HG02642 (cell line): ENCODE data around the gene PEF1.

Source experiments
- ATAC-seq: cut with Tn5 transposase; IDR thresholded peaks from one replicate; pipeline ENCODE4 v1.9.1; 2021; ENCODE audit warnings: mild to moderate bottlenecking; ENCODE audit not compliant: unreplicated experiment, poor library complexity

PEF1 gene

DNA sequence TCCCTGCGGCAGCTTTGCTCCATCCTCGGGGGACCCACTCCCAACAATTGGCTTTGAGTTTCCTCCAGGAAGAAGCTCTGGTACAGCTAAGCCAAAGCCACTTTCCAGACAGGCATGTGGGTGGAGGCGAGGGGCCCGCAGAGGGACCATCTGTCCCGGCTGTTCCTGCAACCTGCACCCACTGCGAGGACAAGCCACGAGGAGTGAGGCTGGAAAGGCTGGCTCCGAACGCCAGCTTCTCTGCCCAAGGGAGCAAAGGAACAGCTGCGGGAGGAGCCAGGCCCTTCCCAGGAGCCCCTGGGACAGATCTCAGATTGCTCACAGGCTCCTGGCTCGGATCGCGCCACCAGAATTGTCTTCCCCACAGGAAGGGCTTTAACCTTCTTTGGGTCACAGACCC, 28.3 kb upstream of the PEF1 start:
- ATAC-seq, result no peak

DNA sequence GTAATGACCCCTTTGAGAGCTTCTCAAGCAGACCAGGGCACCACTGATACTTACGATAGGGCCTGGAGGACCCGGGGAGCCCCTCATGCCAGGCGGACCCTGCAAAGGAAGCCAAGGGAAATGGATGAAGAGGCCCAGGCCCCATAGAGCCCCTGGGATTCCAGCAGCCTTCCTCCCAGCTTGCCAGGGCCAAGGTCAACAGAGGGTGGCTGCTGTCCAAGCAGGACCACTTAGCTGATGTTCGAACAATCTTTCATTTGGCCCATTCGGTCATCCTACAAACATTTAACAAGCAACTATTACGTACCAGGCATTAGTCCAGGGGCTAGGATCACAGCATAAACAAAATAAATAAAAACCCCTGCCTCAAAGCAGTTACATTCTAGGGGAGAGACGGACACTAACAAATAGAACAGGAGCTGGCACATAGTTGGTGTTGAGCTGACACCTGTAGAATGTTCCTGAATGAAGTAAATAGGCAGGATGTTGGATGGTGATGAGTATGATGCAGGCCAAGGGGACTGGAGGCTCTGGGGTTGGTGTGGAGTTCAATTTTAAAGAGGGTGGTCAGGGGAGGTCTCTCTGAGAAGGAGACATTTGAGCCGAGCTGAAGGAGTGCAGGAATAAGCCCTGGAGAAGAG, 27.0 kb upstream of the PEF1 start:
- no peak for ATAC-seq

DNA sequence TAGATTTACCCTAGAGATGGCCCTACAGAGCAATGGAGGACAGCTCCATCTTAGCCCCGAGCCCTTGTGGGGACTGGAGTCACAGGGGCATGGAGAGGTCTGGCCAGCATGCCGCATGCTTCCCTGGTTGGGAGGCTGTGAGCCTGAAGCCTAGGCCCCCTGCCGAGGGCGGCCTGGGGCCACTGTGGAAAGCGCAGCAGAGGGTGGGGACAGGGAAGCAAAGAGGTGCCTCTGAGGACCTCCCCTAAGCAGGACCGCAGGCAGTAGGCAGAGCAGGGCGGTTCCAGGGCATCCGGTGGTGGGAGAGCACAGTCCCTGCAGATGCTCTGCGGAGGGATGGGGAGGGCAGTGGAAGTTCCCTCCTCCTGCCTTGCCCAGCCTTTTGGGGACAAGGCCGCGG, 26.5 kb upstream of the PEF1 start:
- no peak for ATAC-seq

DNA sequence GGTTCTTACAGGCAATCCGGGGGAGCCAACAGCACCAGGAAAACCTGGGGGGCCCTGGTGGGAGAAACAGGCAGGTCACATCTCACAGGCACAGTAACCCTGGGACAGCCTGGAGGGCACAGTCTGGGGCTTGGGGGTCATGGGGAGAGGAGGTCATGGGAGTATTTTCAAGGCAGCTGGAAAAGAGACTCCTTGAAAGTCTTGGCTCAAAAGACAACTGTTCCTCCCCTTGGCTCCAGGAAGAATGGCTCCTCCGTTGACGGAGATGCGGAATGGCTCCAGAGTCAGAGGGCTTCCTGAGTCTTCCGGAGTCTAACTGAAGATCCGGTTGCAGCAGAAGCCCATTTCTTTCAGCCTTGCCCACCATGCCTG, 25.9 kb upstream of the PEF1 start:
- no peak for ATAC-seq

DNA sequence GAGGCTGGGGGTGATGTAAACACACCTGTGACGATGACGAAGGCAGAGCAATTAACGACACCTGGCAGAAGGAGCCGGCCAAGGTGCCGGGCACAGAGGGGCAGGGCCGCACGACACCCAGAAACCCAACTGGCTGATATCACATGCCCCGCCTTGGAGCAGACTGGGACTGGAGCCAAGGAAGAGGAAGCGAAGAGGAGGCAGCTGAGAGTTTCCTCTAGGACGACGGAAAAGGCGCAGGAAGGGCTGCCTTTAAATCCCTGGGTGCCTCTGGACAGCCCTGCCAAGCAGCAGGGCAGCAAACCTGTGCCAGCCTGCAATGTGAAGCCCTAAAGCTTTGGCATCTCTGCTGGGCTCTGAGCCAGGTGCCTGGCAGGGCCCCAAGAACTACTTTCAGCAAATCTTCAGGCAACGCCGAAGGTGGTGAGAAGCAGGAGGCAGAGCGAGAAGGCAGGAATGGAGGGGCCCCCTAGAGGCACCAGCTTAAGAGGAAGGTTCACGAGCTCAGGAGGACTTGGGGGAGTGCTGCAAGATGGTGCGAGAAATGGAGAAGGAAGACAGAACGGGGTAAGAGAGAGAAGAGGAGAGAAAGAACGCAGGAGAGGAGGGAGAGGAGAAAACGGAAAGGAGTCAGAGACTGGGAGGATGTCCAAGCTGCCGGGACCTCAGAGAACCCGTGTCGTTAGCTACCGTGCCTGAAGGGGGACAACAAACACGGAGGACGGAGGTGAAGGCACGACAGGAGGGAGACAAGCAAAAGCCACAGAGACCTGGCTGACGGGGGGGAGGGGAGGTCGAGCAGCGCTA, 25.3 kb upstream of the PEF1 start:
- ATAC-seq, result no peak

DNA sequence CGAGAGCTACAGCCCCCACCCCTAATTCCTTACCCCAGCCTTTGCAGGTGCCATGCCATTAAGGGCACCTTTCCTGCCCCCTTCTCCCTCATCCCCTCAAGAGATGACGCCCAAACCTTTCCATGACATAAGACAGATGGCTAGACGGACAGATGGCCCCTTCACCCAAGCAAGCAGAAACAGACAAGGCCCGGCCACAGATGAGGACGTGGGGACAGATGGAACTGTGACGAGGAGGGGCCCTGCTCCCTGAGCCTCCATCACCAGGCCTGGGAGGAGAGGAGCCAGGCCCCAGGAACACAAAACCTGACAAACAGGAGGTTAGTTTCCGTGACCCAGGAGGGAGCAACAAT, 24.7 kb upstream of the PEF1 start:
- no peak for ATAC-seq

DNA sequence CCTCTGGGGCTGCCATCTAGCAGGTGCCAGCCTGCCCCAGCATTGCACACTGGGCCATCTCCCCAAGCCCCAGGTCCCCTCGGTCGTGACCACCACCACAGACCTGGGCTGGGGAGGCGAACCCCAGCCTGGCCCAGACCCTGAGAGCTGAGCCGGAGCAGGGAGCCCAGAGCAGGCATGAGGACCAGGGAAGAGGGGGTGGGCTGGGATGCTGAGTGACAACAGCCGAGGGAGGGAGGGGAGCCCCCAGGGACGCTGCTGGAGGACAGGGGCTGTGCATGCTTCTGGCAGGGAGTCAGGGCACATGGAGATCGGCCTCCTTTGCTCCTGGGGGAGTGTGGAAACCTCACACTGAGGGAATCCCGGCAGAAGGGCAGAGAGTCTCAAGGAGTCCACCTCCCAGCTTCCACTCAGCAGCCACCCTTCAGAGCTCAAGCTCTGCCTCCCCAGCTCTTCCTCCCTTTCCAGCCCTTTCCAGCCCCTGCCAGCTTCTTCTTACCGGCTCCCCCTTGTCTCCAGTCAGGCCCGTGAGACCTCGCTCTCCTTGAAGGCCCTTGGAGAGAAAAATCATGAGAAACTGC, 23.7 kb upstream of the PEF1 start:
- ATAC-seq, result no peak

DNA sequence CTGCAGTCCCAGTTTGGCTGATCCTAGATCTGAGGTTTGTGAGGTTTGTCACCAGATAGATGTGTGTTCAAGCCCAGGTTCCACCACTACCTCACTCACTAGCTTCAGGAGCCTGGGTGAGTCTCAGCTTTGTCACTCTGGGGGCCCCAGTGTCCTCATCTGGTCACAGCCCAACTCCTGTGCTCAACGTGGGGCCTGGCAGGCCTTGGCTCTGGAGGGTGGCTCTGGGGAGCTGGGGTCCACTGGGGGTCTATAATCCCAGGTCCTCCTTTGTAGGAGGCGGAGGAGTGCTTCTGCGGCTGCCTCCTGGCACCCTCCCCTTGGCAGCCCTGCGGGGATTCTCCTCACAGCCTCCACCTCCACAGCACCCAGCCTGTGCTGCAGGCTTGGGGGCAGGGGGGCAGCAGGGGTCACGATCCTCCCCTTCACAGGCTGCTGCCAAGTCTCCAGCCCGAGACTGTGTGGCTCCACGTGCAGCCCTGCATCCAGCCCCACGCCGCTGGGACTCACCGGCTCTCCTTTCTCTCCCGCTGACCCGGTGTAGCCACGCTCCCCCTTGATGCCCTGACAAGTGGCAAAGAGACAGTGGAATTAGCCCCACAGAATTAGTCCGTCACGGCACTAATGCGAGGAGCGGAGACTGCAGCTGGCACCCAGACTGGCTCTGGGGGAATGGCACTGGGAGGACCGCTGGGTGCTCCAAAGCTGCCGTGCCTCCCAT, 22.5 kb upstream of the PEF1 start:
- ATAC-seq, result no peak

DNA sequence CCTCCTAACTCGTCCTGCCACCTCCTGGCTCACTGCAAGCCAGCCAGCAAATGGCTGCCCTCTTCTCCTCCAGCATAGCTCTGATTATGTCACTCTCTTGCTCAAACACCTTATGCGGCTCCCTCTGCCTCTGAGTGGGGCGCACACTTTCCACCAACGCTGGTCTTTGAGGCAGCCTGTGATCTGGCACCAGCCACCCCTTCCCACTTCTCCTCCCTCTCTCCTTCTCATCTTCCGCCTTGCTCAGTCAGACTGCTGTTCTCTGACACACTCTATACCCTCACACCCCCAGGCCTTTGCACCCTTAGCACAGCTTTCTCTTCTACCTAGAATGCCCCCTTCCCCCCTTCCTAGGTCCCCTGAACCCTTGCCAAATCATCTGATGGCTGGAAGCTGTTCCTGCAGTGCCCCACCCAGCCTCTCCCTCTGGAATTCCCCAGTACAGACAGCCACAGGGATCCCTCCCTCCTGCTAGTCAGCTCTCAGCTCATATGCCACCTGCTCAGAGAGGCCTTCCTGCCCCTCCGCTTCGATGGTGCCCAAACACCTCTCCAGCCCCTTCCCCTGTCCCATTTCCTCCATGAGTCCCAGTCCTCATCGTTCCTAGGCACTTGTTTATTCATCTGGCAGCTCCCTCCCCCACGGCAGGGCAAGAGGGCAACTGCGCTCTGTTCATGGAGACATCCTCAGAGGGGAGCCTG, 21.7 kb upstream of the PEF1 start:
- ATAC-seq, result no peak

DNA sequence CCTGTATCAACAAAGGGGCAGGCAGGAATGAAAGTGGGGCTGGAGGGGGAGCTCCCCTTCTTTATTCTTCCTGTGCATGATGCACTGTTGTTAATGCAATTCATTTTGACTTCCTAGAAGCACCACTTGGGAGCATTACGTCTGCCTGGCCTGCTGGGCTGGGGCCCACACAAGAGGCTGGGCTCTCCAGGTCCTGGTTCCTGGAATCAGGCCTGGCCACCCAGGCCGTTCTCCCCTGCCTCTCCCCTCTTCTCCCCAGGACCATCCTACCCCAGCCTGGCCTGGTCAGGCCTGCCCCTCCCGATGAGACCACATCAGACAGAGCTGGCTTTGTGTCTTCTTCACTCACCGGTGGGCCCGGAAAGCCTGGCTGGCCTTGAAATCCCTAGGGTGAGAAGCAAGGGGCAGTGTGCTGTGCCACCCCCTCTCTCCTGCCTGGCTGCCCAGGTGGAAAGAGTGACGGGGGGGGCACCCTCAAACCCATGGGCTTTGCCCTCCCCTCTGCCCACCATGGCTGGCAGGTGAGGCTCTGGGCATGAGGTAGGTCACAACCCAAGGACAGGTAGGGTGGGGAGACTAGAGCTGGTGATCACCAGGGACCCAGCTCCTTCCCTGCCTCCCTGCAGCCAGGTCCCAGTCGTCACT, 20.7 kb upstream of the PEF1 start:
- ATAC-seq, result no peak

DNA sequence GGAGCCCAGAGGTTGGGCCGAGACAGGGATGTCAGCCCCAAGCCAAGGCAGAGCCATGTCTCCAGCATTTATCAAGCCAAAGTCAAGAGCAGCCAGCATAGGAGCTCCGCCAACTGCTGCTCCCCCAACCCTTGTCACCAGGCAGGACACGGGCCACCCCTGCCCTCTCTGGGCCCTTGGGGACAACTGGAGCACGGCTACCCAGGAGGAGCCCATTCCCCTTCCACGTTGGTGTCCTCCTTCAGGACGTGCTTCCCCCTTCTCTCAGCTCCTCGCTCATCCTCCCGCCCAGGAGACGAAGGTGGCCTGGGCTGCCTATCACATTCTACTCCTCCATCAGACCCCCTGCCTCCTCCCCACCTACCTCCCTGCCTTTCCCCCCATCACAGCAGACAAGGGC, 19.9 kb upstream of the PEF1 start:
- ATAC-seq, result no peak

DNA sequence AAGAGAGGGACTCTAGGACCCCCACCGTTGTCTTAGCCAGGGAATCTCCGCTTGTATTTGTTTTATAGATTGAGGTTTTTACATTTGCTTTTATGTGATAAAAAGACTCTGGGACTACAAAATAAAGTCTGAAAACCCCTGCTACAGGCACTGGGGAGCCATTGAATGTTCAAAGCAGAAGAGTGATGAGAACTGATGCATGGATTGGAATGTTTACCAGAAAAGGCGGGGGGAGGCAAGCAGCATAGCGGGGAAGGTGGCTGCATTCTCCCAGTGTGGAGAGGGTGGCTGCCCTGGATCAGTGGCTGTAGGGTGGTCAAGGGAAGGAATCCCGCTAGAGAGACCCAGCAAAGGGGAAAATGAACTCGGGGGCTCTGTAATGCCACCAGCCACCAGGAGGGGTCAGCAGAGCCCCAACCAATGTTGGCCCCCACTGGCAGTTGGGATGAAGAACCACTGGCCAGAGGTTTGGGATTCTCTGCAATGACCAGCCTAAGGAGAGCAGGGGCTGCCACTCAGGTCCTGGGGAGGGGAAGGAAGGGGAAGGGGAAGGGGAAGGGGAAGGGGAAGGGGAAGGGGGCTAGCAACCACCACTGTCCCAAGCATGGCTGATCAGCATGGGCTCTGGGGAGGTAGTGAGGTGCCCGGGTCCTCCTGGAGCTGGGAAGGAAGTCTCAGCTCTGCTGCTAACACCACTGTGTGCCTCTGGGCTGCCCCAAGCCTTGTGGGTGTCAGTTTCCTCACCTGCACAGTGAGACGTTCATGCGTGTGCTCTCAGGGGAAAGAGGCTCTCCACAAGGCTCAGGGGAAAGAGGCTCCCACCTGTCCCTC, 19.2 kb upstream of the PEF1 start:
- ATAC-seq, result no peak

DNA sequence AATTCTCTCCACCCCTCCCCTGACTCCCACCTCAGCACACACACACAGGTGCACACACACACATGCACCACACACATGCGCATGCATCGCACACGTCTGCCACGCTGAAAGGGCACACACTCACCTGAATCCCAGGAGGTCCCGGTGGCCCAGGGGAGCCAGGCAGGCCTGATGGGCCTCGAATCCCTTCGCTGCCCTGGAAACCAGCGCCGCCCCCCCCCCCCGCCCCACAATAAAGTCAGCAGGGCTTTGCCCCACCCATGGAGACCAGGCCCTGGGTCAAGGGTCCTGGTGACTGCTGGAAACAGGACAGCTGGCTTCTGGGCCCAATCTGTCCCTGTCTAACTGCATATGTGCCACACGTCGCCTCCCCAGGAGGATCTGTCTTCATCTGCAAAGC, 17.8 kb upstream of the PEF1 start:
- no peak for ATAC-seq

DNA sequence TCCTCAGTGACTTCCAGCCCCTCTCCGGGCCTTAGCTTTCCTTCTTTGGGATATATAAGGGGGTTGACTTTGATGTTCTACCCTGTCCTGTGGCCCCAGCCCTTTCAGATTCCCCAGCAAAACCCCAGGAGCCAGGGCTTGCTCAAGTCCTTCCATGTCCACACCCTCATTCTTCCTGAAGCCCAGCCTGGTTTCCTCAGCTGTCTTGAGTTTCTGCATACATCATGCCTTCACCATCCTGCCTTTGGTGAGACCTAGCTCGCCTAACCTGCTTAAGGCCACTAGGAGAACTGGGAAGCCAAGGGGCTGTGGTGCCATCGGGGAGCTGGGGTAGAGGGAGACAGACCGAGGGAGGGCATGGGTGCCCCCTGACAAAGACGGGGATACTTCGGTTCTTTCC, 17.2 kb upstream of the PEF1 start:
- no peak for ATAC-seq

DNA sequence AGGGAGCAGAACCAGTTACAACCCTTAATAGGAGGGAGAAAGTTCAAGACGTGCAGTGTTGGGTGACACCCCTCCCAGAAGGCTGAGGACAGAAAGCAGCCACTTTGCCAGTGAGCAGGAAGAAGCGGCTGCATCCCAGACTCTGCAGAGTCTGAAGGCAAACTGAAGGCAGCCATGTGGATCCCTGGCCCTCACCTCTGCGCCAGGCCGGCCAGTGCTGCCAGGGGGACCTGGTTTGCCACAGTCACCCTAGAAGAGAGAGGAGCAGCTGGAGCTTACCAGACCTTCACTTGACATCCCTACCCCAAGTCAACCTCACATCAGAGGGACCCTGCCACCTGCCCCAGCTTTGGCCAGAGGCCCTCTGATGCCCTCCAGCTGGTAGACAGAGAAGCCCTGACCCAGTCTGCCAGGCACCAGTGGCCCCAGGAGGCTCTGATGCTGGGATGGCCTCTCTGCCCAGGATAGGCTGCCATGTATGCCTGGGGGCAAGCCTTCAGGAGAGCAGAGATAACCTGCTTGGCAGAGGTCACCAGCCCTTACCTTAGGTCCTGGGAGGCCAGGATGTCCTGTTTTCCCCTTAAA, 16.3 kb upstream of the PEF1 start:
- ATAC-seq, result no peak

DNA sequence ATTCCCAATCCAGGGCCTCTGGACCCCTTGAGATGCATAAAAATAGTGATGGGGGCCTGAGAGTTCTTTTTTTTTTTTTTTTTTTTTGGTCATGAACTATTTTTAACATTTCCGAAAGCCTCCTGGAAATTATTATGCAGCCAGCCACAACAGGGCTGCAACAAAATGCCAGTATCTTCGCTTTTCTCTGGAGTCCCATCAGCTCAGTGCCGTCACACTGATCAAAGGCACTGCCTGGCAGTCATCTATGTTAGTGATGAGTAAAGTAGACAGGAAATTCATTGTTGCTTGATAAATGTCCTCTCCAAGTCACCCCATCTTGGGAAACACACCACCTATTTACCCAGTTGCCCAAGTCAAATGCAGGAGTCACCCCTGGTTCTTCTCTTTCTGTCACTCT, 15.2 kb upstream of the PEF1 start:
- ATAC-seq, result no peak

DNA sequence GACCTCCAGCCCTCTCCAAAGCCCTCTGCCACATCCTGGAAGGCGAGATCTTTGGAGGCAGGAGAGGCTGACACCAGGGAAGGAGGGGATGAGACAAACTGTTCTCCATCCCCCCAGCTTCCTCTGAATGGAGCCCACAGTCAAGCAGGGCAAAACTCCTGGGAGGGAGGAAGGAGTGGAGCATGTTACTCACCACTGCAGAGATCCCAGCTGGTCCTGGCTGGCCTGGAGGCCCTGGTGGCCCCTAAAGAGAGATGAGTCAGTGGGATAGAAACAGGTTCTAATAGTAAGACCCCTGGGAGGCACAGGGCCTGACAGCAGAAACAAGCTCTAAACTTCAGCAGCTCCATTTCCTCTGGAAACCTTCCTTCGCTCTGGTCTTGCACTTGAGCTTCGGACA, 14.0 kb upstream of the PEF1 start:
- no peak for ATAC-seq

DNA sequence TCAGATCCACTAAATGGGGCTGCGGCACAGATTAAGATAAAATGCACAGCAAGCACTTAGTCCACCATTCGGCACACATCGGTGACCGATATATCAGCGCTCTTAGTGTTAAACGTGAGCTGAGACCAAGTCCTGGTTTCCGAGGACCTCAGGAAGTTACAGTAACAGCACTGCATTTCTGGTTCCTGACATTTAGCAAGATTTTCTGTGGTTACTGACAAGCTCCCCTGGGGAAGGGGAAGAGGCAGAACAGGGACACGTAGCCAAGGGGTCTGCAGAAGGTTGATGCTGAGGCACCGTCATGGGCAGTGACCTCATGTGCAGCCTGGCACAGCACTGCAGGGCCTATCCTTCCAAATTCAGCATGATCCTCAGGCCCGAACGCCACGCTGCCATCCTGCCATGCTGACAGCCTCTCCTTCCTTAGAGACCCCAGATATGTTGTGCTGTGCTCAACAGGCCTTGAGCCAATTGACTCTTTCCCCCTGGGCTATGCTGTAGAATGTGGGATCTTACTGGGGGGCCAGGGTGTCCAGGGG, 13.4 kb upstream of the PEF1 start:
- no peak for ATAC-seq
